H1 (cell line): ENCODE data around the gene STAC. TPM values are rescaled to one million over a fixed set of nuclear protein-coding genes. Genes with fewer than 3 reads are reported as not detected.

Source experiments
- EP300 ChIP-seq, 2 experiments: IDR thresholded peaks; 1 replicate in 1 of 2; 2 replicates in 1 of 2; pipeline ENCODE4 v1.6.1; 2011 to 2012; ENCODE audit warnings: low read depth in 2 of 2, low read length in 2 of 2, mild to moderate bottlenecking in 2 of 2, borderline replicate concordance in 1 of 2, inconsistent platforms in 1 of 2, moderate library complexity in 1 of 2
- JUND ChIP-seq: IDR thresholded peaks from 2 replicates; pipeline ENCODE4 v1.6.1; 2011; ENCODE audit warnings: mild to moderate bottlenecking, improper control_type of control experiment, low read length
- MAX ChIP-seq: IDR thresholded peaks from 2 replicates; pipeline ENCODE4 v1.6.1; 2012; ENCODE audit warnings: inconsistent platforms
- YY1 ChIP-seq: IDR thresholded peaks from 2 replicates; pipeline ENCODE4 v1.6.1; 2011; ENCODE audit warnings: low read depth, mild to moderate bottlenecking, low read length
- polyA plus RNA-seq, 7 experiments: library from polyadenylated mRNA; depleted of rRNA in 3 of 7; stranded (reverse) in 5 of 7; unstranded in 2 of 7; fragments of >200 nt in 5 of 7; fragments of 200-250 nt in 2 of 7; gene quantifications; 1 replicate in 5 of 7; 2 replicates in 1 of 7; 4 replicates in 1 of 7; pipeline versions ENCODE4 v1.2.1 to v1.2.3, GENCODE V29; 2011 to 2013; ENCODE audit warnings: missing spikeins in 2 of 7, mixed read lengths in 2 of 7
- total RNA-seq: library from RNA; stranded (reverse); fragmentation: NEBNext Ultra II Directional; extraction: Animal tissue kit (Norgen Biotek cat#: 25700); gene quantifications from 2 replicates; pipeline ENCODE4 v1.2.1, GENCODE V29; 2021

The STAC gene
- total and polyA plus RNA-seq, 2 of the 8 experiments (the other 6 are each of a cell fraction or from before 2014, with no cell fraction given): 8.0 to 18.1 TPM

DNA sequence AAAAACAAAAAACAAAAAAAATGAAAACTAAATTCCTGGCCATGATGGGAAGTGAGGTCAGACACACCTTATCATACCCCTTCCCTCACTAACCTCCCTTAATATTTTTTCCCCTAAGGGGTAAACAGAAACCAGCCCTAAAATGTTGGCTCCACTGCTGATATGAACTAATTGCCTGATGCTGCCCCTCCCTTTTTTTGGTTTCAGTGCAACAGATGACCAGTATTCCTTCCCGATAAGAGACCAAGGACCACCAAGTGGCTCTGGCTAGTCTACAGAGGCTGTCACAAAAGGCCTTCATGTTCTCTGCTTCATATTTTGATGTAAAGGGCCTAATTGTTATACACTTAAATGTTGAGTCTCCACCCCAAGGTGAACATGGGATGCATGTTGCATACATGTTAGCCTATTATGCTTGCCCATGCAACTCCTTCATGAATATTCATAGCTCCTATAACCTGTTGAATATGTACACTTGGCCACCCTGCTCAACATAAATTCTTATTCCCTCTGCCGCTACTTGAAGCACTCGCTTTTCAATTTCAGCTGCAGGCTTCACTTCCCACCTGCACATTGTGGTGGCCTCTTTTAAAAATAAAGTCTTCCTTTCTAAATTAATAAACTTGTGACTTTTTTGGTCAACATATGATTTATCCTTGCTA, 12.3 kb upstream of the STAC start (continued):
- TF ChIP-seq YY1 (no peak), MAX (no peak), EP300 (IDR thresholded peaks at IDR 0.05; ENCODE audit: borderline replicate concordance in 1 of 2, low read depth in 2 of 2, low read length in 2 of 2) (no peak), JUND (no peak)
